Measurements from ENCODE around the gene MALRD1.

- no peak for TF ChIP-seq CTCF (IDR thresholded peaks at IDR 0.05)
- TF ChIP-seq POLR2A (IDR thresholded peaks at IDR 0.05): no peak
Measured at GRCh38 chr10:19194866-19195265, 146.3 kb downstream of the MALRD1 start.

All from uterus (tissue), 2 donors.